Skeletal muscle satellite cell (primary cell): ENCODE results near the gene CREG2.

Experiments used
- H3K27me3 ChIP-seq: 2 replicates; pipeline ENCODE4 v1.7.0; 2013; ENCODE audit warnings: low read length; ENCODE audit not compliant: control insufficient read depth, insufficient read depth
- H3K36me3 ChIP-seq: 2 replicates; pipeline ENCODE4 v1.7.0; 2013; ENCODE audit warnings: mild to moderate bottlenecking, control low read depth, low read length; ENCODE audit not compliant: insufficient read depth
- H3K4me1 ChIP-seq: 2 replicates; pipeline ENCODE4 v1.7.0; 2013; ENCODE audit warnings: low read length; ENCODE audit not compliant: control insufficient read depth, insufficient read depth
- H3K4me2 ChIP-seq: 2 replicates; pipeline ENCODE4 v1.7.0; 2013; ENCODE audit warnings: mild to moderate bottlenecking, low read length
- H3K4me3 ChIP-seq: 2 replicates; pipeline ENCODE4 v1.7.0; 2013; ENCODE audit warnings: low read length
- H3K9ac ChIP-seq: 2 replicates; pipeline ENCODE4 v1.7.0; 2013; ENCODE audit warnings: mild to moderate bottlenecking, low read depth, low read length, moderate library complexity
- H3K9me3 ChIP-seq: replicated peaks from 2 replicates; pipeline ENCODE4 v1.7.0; 2013; ENCODE audit warnings: mild to moderate bottlenecking, control low read depth, low read length
- small RNA-seq: library from RNA; depleted of rRNA; stranded (forward); fragments of <200 nt; gene quantifications from one replicate; pipeline ENCODE3, GENCODE V24; 2012

CREG2 gene

GRCh38 chr2:101300836-101301235, 86.5 kb downstream of the CREG2 start:
- Histone ChIP-seq H3K4me2 (no peak overlapping the region), H3K4me3 (no peak overlapping the region), H3K36me3 (peaks cover 11% of the 10 kb centered on the region), H3K9me3 (no peaks in the 10 kb centered on the region), H3K9ac (no peak overlapping the region), H3K27me3 (no peaks in the 10 kb centered on the region), H3K4me1 (peaks cover 26% of the 10 kb centered on the region)

DNA sequence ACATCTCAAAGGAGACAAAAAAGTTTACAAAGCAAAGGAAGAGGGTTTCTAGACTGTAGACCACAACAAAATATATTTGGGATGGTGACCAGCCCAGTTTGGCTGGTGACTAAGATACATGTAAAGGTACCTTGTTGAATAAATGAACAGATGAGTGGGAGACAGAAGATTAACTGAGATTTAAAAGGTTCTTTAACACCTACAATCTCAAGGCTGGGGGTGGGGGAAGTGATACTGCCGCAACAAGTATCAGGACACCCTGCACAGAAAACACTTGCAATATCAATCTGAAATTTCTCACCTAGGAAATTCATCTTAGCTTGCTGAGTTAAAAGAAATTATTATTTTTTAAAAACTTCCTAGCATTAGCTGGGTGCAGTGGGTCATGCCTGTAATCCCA, 87.1 kb downstream of the CREG2 start:
- Histone ChIP-seq H3K27me3 (no peaks in the 10 kb centered on the region), H3K9ac (no peak overlapping the region), H3K9me3 (no peaks in the 10 kb centered on the region), H3K36me3 (peaks cover 11% of the 10 kb centered on the region), H3K4me2 (no peak overlapping the region), H3K4me1 (peaks cover 23% of the 10 kb centered on the region), H3K4me3 (no peak overlapping the region)

GRCh38 chr2:101299604-101300003, 87.7 kb downstream of the CREG2 start:
- Histone ChIP-seq H3K4me1 (peaks cover 20% of the 10 kb centered on the region), H3K9ac (no peak overlapping the region), H3K4me3 (no peak overlapping the region), H3K36me3 (peaks cover 16% of the 10 kb centered on the region), H3K4me2 (no peak overlapping the region), H3K9me3 (no peaks in the 10 kb centered on the region), H3K27me3 (no peaks in the 10 kb centered on the region)

DNA sequence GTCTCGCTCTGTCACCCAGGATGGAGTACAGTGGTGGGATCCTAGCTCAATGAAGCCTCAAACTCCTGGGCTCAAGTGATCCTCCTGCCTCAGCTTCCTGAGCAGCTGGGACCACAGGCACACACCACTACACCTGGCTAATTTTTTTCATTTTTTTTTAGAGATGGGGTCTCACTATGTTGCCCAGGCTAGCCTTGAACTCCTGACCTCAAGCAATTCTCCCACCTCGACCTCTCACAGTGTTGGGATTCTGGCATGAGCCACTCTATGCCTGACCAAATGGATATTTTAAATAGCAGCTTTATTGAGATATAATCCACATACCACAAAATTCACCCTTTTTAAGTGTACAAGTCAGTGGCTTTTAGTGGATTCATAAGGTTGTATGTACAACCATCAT, 89.9 kb downstream of the CREG2 start:
- no peak overlapping the region for H3K4me3 ChIP-seq
- peaks cover 32% of the 10 kb centered on the region for H3K36me3 ChIP-seq
- peaks cover 14% of the 10 kb centered on the region for H3K4me1 ChIP-seq

DNA sequence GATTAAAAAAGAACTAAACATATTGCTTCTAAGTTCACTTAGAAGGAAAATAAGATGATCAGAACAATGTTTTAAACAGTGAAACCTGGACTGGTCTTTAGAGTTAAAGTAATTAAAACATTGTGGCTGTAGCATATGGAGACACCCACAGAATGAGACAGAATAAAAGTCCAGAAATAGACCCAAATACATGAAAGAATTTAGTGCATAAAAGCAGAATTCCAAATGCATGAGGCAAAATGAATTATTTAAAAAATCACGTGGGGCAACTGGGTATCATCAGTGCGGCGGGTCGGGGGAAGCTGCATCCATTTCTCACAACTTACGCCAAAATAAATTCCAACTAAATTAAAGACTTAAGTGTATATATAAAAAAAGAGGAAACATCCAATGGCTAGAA, 90.9 kb downstream of the CREG2 start:
- Histone ChIP-seq H3K4me1 (peaks cover 14% of the 10 kb centered on the region), H3K9ac (no peak overlapping the region), H3K4me3 (no peak overlapping the region)

More for the DNA sequence above, 89.9 kb downstream of the CREG2 start:
- H3K9me3 ChIP-seq: no peaks in the 10 kb centered on the region
- H3K4me2 ChIP-seq: no peak overlapping the region
- H3K27me3 ChIP-seq: no peaks in the 10 kb centered on the region
- no peak overlapping the region for H3K9ac ChIP-seq

DNA sequence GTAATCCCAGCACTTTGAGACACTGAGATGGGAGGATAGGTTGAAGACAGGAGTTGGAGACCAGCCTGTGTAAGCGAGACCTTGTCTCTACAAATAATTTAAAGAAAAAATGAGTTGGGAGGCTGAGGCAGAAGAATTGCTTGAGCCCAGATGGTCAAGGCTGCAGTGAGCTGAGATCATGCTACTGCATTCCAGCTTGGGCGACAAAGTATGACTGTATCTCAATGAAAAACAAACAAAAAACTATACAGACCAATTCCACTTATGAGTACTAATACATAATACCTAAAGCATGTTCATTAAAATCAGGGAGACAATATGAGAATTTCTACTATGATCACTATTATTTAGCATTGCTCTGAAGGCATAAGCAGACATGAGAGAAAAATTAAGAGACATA, 91.4 kb downstream of the CREG2 start:
- peaks cover 32% of the 10 kb centered on the region for H3K36me3 ChIP-seq
- H3K27me3 ChIP-seq: no peaks in the 10 kb centered on the region
- no peaks in the 10 kb centered on the region for H3K9me3 ChIP-seq
- H3K4me2 ChIP-seq: peak overlapping the region; percentile 26
- H3K4me3 ChIP-seq: no peak overlapping the region
- H3K9ac ChIP-seq: no peak overlapping the region
- peaks cover 14% of the 10 kb centered on the region for H3K4me1 ChIP-seq

More for the DNA sequence above, 90.9 kb downstream of the CREG2 start:
- Histone ChIP-seq H3K36me3 (peaks cover 32% of the 10 kb centered on the region), H3K9me3 (no peaks in the 10 kb centered on the region), H3K27me3 (no peaks in the 10 kb centered on the region), H3K4me2 (peak overlapping the region; percentile 4)

Small RNAs within 50 kb of the gene (small RNA-seq; reads per million reads assigned to genes)
- gene MIR5696: 0.35 reads per million
